Measurements from ENCODE around the gene CTIF. TPM values are rescaled to one million over a fixed set of nuclear protein-coding genes. Genes with fewer than 3 reads are reported as not detected.
A peak's percentile ranks its signal among the peaks of the same experiment; 100 is the strongest.

CTIF gene
- total RNA-seq, 4 donors from 2014 or later = 14.1 to 78.2 (median 18.4) TPM

DNA sequence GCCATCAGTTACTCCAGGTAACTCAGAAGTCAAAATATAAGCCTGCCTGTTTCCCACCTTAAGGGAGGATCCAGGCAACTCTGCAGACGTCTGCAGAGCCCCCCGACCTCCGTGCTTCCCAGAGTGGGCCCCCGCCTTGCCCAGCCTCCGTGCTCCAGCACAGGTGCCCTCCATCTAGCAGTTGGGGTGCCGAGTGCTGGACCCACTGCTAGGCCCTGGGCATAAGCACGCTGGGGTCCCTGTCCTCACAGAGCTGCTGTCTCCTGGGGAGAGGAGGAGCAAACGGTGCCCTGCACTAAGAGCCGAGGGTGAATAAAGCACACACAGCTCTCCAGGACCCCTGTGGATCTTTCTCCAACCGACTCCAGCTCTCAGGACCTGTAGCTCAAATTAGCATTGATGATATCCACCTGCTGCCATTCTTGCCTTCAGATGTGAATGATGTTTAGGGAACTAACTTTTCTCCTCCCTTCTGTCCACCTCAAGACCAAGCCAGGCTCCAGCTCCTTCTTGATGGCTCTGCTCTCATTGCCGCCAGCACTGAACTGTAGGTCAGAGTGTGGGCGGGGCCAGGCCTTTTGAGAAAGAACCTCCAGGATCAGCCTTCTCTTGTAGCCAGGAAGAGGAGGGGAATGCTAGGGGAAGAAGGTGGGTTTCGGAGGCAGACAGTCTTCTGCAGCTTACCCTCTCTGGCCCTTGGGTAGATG, 290.8 kb downstream of the CTIF start:
- no peak for DNase-seq
- intact Hi-C loops (cut with DNase I; ENCODE audit: low total_unique reads) = no loop called here
- Histone ChIP-seq H3K27ac (no peak overlapping the region), H3K4me3 (no peak overlapping the region), H3K27me3 (no peaks in the 10 kb centered on the region), H3K4me1 (peaks cover 24 to 52% (median 36%) of the 10 kb centered on the region in 4 donors), H3K9me3 (no peaks in the 10 kb centered on the region), H3K36me3 (no peaks in the 10 kb centered on the region)
- WGBS, 2 donors (ENCODE audit: low coverage in 1 of 2) = 86% methylated on average over 13 of the region's 13 CpGs; no CpG with 5 or more reads in 1 of the 2 donors
- TF ChIP-seq POLR2AphosphoS5 (IDR thresholded peaks at IDR 0.05) (no peak), EP300 (IDR thresholded peaks at IDR 0.05; ENCODE audit: low read depth) (no peak)
- in situ Hi-C loops (cut with MboI; ENCODE audit: low pct_ligation_motif_present in 1 of 4, low pct_unique_long_range_greater_than_20kb in 1 of 4, low sequenced_read_pairs in 3 of 4) = no loop called here

DNA sequence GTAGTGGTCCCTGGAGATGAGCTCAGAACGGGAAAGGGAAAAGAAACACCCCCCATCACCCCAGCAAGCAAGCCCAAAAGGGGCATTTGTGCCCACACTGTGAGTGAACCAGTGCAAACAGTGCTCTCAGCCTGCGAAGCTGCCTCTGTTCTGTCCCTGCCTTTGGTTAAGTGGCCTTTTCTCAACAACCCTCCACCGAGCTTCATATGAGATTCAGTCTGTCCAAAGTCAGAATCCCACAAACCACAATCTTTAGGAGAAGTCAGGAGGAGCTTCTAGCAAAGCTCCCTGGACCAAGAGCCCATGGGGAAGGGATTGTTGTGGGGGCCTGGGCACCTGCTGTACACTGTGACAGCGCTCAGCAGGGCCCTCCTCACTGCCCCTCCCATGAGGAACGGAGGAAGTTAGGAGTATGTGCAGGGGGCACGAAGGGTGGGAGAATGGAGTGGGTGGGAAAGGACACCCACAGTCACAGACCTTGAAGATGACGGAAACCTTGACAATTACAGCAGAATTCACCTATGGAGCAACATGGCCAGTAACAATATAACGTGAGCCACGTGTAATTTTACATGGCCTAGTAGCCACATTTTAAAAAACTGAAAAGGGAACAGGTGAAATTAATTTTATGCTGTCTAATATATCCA, 292.4 kb downstream of the CTIF start:
- H3K4me1 ChIP-seq = peaks cover 24 to 54% (median 36%) of the 10 kb centered on the region in 4 donors
- intact Hi-C loops (cut with DNase I; ENCODE audit: low total_unique reads) (no loop called here), in situ Hi-C loops (cut with MboI; ENCODE audit: low pct_ligation_motif_present in 1 of 4, low pct_unique_long_range_greater_than_20kb in 1 of 4, low sequenced_read_pairs in 3 of 4) (no loop called here)
- H3K27me3 ChIP-seq = no peaks in the 10 kb centered on the region
- no peaks in the 10 kb centered on the region for H3K36me3 ChIP-seq
- no peak overlapping the region for H3K27ac ChIP-seq
- TF ChIP-seq POLR2AphosphoS5 (IDR thresholded peaks at IDR 0.05) (no peak), POLR2A (IDR thresholded peaks at IDR 0.05) (no peak), EP300 (IDR thresholded peaks at IDR 0.05; ENCODE audit: low read depth) (no peak)
- TF ChIP-seq, protein P1, sequence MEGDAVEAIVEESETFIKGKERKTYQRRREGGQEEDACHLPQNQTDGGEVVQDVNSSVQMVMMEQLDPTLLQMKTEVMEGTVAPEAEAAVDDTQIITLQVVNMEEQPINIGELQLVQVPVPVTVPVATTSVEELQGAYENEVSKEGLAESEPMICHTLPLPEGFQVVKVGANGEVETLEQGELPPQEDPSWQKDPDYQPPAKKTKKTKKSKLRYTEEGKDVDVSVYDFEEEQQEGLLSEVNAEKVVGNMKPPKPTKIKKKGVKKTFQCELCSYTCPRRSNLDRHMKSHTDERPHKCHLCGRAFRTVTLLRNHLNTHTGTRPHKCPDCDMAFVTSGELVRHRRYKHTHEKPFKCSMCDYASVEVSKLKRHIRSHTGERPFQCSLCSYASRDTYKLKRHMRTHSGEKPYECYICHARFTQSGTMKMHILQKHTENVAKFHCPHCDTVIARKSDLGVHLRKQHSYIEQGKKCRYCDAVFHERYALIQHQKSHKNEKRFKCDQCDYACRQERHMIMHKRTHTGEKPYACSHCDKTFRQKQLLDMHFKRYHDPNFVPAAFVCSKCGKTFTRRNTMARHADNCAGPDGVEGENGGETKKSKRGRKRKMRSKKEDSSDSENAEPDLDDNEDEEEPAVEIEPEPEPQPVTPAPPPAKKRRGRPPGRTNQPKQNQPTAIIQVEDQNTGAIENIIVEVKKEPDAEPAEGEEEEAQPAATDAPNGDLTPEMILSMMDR (IDR thresholded peaks at IDR 0.05) = no peak
- H3K4me3 ChIP-seq = no peak overlapping the region
- no peak for DNase-seq
- 90 to 100% methylated on average over 7 to 9 of the region's 9 CpGs for WGBS, 2 donors (ENCODE audit: low coverage in 1 of 2)
- H3K9me3 ChIP-seq = no peaks in the 10 kb centered on the region

DNA sequence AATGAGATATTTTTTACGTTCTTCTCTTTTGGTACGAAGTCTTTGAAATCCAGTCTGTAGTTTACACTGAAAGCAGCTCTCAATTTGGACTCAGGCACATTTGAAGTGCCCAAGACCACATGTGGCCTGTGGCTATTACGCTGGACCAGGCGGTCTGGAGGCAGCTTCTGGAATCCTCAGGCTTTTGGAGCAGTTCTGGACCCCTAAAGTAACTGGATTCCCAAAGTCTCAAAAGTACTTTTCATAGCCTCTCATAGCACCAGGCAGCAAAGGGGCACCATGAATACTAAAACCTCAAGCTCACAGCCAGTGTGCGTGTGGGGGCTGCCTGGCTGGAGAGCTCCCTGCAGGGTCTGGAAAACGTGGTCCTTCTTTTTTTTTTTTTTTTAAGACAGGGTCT, 293.0 kb downstream of the CTIF start:
- TF ChIP-seq POLR2A (IDR thresholded peaks at IDR 0.05) = no peak
- no peak for TF ChIP-seq EP300 (IDR thresholded peaks at IDR 0.05; ENCODE audit: low read depth)
- TF ChIP-seq POLR2AphosphoS5 (IDR thresholded peaks at IDR 0.05) = no peak
- TF ChIP-seq, protein P1 (IDR thresholded peaks at IDR 0.05) = no peak
- 89 to 91% methylated on average over 6 of the region's 6 CpGs for WGBS, 2 donors (ENCODE audit: low coverage in 1 of 2)
- H3K9me3 ChIP-seq = no peaks in the 10 kb centered on the region
- intact Hi-C loops (cut with DNase I; ENCODE audit: low total_unique reads) (no loop called here), in situ Hi-C loops (cut with MboI; ENCODE audit: low pct_ligation_motif_present in 1 of 4, low pct_unique_long_range_greater_than_20kb in 1 of 4, low sequenced_read_pairs in 3 of 4) (no loop called here)
- H3K36me3 ChIP-seq = no peaks in the 10 kb centered on the region
- no peak for DNase-seq
- no peak overlapping the region for H3K27ac ChIP-seq
- H3K4me3 ChIP-seq = no peak overlapping the region
- peaks cover 24 to 54% (median 36%) of the 10 kb centered on the region in 4 donors for H3K4me1 ChIP-seq
- no peaks in the 10 kb centered on the region for H3K27me3 ChIP-seq

DNA sequence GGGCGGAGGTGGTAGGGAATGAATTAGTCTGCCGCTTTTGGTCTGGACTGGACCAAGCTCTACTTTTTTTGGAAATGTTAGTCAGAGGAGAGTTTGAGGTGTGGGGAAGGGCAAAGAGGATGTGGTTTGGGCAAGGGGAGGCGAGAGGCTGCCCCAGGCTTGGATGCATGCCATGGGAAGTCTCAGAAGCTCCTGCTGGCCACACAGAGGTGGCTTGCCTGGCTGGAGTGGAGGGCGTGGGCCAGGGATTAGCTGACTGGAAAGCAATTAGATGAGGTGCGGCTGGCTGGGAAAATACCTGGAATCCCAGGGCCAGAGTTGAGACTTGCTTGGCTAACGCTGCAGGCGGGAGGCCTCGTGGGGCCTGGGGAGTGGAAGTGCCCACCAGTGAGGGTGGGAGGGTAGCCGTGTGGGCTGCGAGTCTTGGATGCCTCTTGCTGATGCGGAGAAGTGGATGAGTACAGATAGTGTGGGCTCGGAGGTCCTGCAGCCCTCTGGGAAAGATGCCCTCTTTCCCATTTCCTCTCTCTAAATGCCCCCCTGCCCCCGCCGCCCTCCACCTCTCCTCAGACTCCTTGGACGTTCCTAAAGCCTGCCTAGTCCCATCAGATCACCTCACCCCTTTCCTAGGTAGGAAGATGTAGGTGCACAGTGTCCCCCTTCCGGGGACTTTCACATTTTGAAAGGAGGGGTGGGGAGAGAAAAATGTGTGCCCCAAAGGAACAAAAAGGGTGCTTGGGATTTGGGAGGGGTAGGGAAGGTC, 294.3 kb downstream of the CTIF start:
- intact Hi-C loops (cut with DNase I; ENCODE audit: low total_unique reads) = no loop called here
- Histone ChIP-seq H3K4me1 (peaks cover 18 to 41% (median 24%) of the 10 kb centered on the region in 4 donors), H3K4me3 (no peak overlapping the region), H3K9me3 (no peaks in the 10 kb centered on the region), H3K27me3 (no peaks in the 10 kb centered on the region), H3K27ac (peak overlapping the region in 2 of 4 donors; percentile 24 to 41), H3K36me3 (no peaks in the 10 kb centered on the region)
- DNase-seq = peak; percentile 74
- TF ChIP-seq POLR2A (IDR thresholded peaks at IDR 0.05) (no peak), POLR2AphosphoS5 (IDR thresholded peaks at IDR 0.05) (no peak), EP300 (IDR thresholded peaks at IDR 0.05; ENCODE audit: low read depth) (no peak)
- TF ChIP-seq, protein P1 (IDR thresholded peaks at IDR 0.05) = no peak
- in situ Hi-C loops (cut with MboI; ENCODE audit: low pct_ligation_motif_present in 1 of 4, low pct_unique_long_range_greater_than_20kb in 1 of 4, low sequenced_read_pairs in 3 of 4) = no loop called here
- WGBS, 2 donors (ENCODE audit: low coverage in 1 of 2) = 51 to 59% methylated on average over 4 to 16 of the region's 16 CpGs

Measured in transverse colon (tissue), 4 donors.